ENCODE results near the gene BCAS3.

BCAS3 gene

GRCh38 chr17:61225178-61225882 is 547.7 kb downstream of the BCAS3 start:
- Mint-ChIP-seq H3K27me3 (no peaks in the 10 kb centered on the region), H3K27ac (ENCODE audit: low read depth) (no peak overlapping the region), H3K4me3 (no peak overlapping the region), H3K9me3 (no peaks in the 10 kb centered on the region), H3K4me1 (peaks cover 32% of the 10 kb centered on the region), H3K36me3 (ENCODE audit: insufficient read depth) (peaks cover 8% of the 10 kb centered on the region)
- ATAC-seq (replicated peaks; ENCODE audit: extremely low read depth, poor library complexity, severe bottlenecking) (no peak), DNase-seq (ENCODE audit: low spot score in 2 of 2) (no peak)

GRCh38 chr17:61227866-61228265 is 550.2 kb downstream of the BCAS3 start:
- no peak for ATAC-seq (replicated peaks; ENCODE audit: extremely low read depth, poor library complexity, severe bottlenecking)
- H3K9me3 Mint-ChIP-seq = no peaks in the 10 kb centered on the region
- H3K4me3 Mint-ChIP-seq = no peak overlapping the region
- H3K27me3 Mint-ChIP-seq = no peaks in the 10 kb centered on the region
- H3K36me3 Mint-ChIP-seq (ENCODE audit: insufficient read depth) = peaks cover 3% of the 10 kb centered on the region
- peaks cover 17% of the 10 kb centered on the region for H3K4me1 Mint-ChIP-seq
- DNase-seq (ENCODE audit: low spot score in 2 of 2) = no peak
- H3K27ac Mint-ChIP-seq (ENCODE audit: low read depth) = no peak overlapping the region

- Mint-ChIP-seq H3K27me3 (no peaks in the 10 kb centered on the region), H3K4me1 (peaks cover 11% of the 10 kb centered on the region), H3K27ac (ENCODE audit: low read depth) (no peak overlapping the region), H3K4me3 (no peak overlapping the region), H3K36me3 (ENCODE audit: insufficient read depth) (peaks cover 3% of the 10 kb centered on the region), H3K9me3 (no peaks in the 10 kb centered on the region)
- DNase-seq (ENCODE audit: low spot score in 2 of 2) = no peak
- no peak for ATAC-seq (replicated peaks; ENCODE audit: extremely low read depth, poor library complexity, severe bottlenecking)
Measured at GRCh38 chr17:61230461-61230860, 552.8 kb downstream of the BCAS3 start.

- H3K9me3 Mint-ChIP-seq = no peaks in the 10 kb centered on the region
- H3K4me3 Mint-ChIP-seq = no peak overlapping the region
- H3K27me3 Mint-ChIP-seq = no peaks in the 10 kb centered on the region
- ATAC-seq (replicated peaks; ENCODE audit: extremely low read depth, poor library complexity, severe bottlenecking) (no peak), DNase-seq (ENCODE audit: low spot score in 2 of 2) (no peak)
- peaks cover 3% of the 10 kb centered on the region for H3K36me3 Mint-ChIP-seq (ENCODE audit: insufficient read depth)
- peaks cover 11% of the 10 kb centered on the region for H3K4me1 Mint-ChIP-seq
- no peak overlapping the region for H3K27ac Mint-ChIP-seq (ENCODE audit: low read depth)
Measured at GRCh38 chr17:61230972-61231820, 553.5 kb downstream of the BCAS3 start.

GRCh38 chr17:61232871-61233270 is 555.2 kb downstream of the BCAS3 start:
- Mint-ChIP-seq H3K9me3 (no peaks in the 10 kb centered on the region), H3K27me3 (no peaks in the 10 kb centered on the region)

GRCh38 chr17:61233991-61234750 is 556.5 kb downstream of the BCAS3 start:
- ATAC-seq (replicated peaks; ENCODE audit: extremely low read depth, poor library complexity, severe bottlenecking) (no peak), DNase-seq (ENCODE audit: low spot score in 2 of 2) (no peak)
- H3K4me3 Mint-ChIP-seq = no peak overlapping the region
- no peaks in the 10 kb centered on the region for H3K9me3 Mint-ChIP-seq
- H3K36me3 Mint-ChIP-seq (ENCODE audit: insufficient read depth) = no peaks in the 10 kb centered on the region
- no peak overlapping the region for H3K27ac Mint-ChIP-seq (ENCODE audit: low read depth)
- no peaks in the 10 kb centered on the region for H3K27me3 Mint-ChIP-seq
- H3K4me1 Mint-ChIP-seq = peaks cover 11% of the 10 kb centered on the region

More at GRCh38 chr17:61232871-61233270, 555.2 kb downstream of the BCAS3 start:
- no peak overlapping the region for H3K4me3 Mint-ChIP-seq
- peaks cover 11% of the 10 kb centered on the region for H3K4me1 Mint-ChIP-seq
- DNase-seq (ENCODE audit: low spot score in 2 of 2) = no peak
- ATAC-seq (replicated peaks; ENCODE audit: extremely low read depth, poor library complexity, severe bottlenecking) = no peak
- no peak overlapping the region for H3K27ac Mint-ChIP-seq (ENCODE audit: low read depth)
- H3K36me3 Mint-ChIP-seq (ENCODE audit: insufficient read depth) = peaks cover 1% of the 10 kb centered on the region

- Mint-ChIP-seq H3K36me3 (ENCODE audit: insufficient read depth) (no peaks in the 10 kb centered on the region), H3K27me3 (no peaks in the 10 kb centered on the region), H3K9me3 (no peaks in the 10 kb centered on the region), H3K4me3 (no peak overlapping the region), H3K27ac (ENCODE audit: low read depth) (no peak overlapping the region), H3K4me1 (peaks cover 11% of the 10 kb centered on the region)
- no peak for ATAC-seq (replicated peaks; ENCODE audit: extremely low read depth, poor library complexity, severe bottlenecking)
- no peak for DNase-seq (ENCODE audit: low spot score in 2 of 2)
Measured at GRCh38 chr17:61235001-61235826, 557.6 kb downstream of the BCAS3 start.

GRCh38 chr17:61235827-61236197 is 558.2 kb downstream of the BCAS3 start:
- ATAC-seq (replicated peaks; ENCODE audit: extremely low read depth, poor library complexity, severe bottlenecking) = no peak
- Mint-ChIP-seq H3K4me1 (peaks cover 6% of the 10 kb centered on the region), H3K36me3 (ENCODE audit: insufficient read depth) (no peaks in the 10 kb centered on the region), H3K9me3 (no peaks in the 10 kb centered on the region), H3K27ac (ENCODE audit: low read depth) (no peak overlapping the region), H3K4me3 (no peak overlapping the region), H3K27me3 (no peaks in the 10 kb centered on the region)
- DNase-seq (ENCODE audit: low spot score in 2 of 2) = no peak

GRCh38 chr17:61237275-61237674 is 559.6 kb downstream of the BCAS3 start:
- ATAC-seq (replicated peaks; ENCODE audit: extremely low read depth, poor library complexity, severe bottlenecking) = no peak
- Mint-ChIP-seq H3K4me3 (no peak overlapping the region), H3K4me1 (no peaks in the 10 kb centered on the region), H3K27ac (ENCODE audit: low read depth) (no peak overlapping the region), H3K27me3 (no peaks in the 10 kb centered on the region), H3K36me3 (ENCODE audit: insufficient read depth) (no peaks in the 10 kb centered on the region), H3K9me3 (no peaks in the 10 kb centered on the region)
- no peak for DNase-seq (ENCODE audit: low spot score in 2 of 2)

GRCh38 chr17:61238455-61238933 is 560.8 kb downstream of the BCAS3 start:
- ATAC-seq (replicated peaks; ENCODE audit: extremely low read depth, poor library complexity, severe bottlenecking) (no peak), DNase-seq (ENCODE audit: low spot score in 2 of 2) (no peak)
- no peak overlapping the region for H3K4me3 Mint-ChIP-seq
- H3K27me3 Mint-ChIP-seq = no peaks in the 10 kb centered on the region
- H3K27ac Mint-ChIP-seq (ENCODE audit: low read depth) = no peak overlapping the region
- no peaks in the 10 kb centered on the region for H3K9me3 Mint-ChIP-seq
- no peaks in the 10 kb centered on the region for H3K4me1 Mint-ChIP-seq
- H3K36me3 Mint-ChIP-seq (ENCODE audit: insufficient read depth) = no peaks in the 10 kb centered on the region

- Mint-ChIP-seq H3K27ac (ENCODE audit: low read depth) (no peak overlapping the region), H3K4me1 (no peaks in the 10 kb centered on the region), H3K36me3 (ENCODE audit: insufficient read depth) (no peaks in the 10 kb centered on the region), H3K9me3 (no peaks in the 10 kb centered on the region), H3K27me3 (no peaks in the 10 kb centered on the region), H3K4me3 (no peak overlapping the region)
- ATAC-seq (replicated peaks; ENCODE audit: extremely low read depth, poor library complexity, severe bottlenecking) (no peak), DNase-seq (ENCODE audit: low spot score in 2 of 2) (no peak)
Measured at GRCh38 chr17:61239327-61239726, 561.7 kb downstream of the BCAS3 start.

GRCh38 chr17:61239953-61240352 is 562.3 kb downstream of the BCAS3 start:
- Mint-ChIP-seq H3K27me3 (no peaks in the 10 kb centered on the region), H3K36me3 (ENCODE audit: insufficient read depth) (no peaks in the 10 kb centered on the region), H3K27ac (ENCODE audit: low read depth) (no peak overlapping the region), H3K4me3 (no peak overlapping the region), H3K9me3 (no peaks in the 10 kb centered on the region), H3K4me1 (no peaks in the 10 kb centered on the region)
- no peak for DNase-seq (ENCODE audit: low spot score in 2 of 2)
- no peak for ATAC-seq (replicated peaks; ENCODE audit: extremely low read depth, poor library complexity, severe bottlenecking)

Measured in central memory CD8-positive, alpha-beta T cell (primary cell).